Measurements from ENCODE around the gene NRF1. TPM values are rescaled to one million over a fixed set of nuclear protein-coding genes. Genes with fewer than 3 reads are reported as not detected.

Gene NRF1
- total RNA-seq, 1 experiment from 2014 or later: 19.3 TPM

GRCh38 chr7:129609666-129610065, 1.9 kb upstream of the NRF1 start:
- no peak overlapping the region for H2BK20ac ChIP-seq (ENCODE audit: low read depth, low read length, poor library complexity, severe bottlenecking)
- no peak overlapping the region; a peak in 1 of 7 replicates for H3K27ac Mint-ChIP-seq
- no peak overlapping the region for H4K8ac ChIP-seq (replicated peaks; ENCODE audit: insufficient read length, low read depth, low read length)
- no peak overlapping the region for H3K23ac ChIP-seq (ENCODE audit: insufficient read length, low read depth, low read length)
- no peak overlapping the region for H3T11ph ChIP-seq (ENCODE audit: low read length)
- H3K27me3 Mint-ChIP-seq (ENCODE audit: low read depth): no peaks in the 10 kb centered on the region
- H2AK5ac ChIP-seq (ENCODE audit: insufficient read length, low read length): no peak overlapping the region
- no peak overlapping the region for H2BK5ac ChIP-seq (ENCODE audit: insufficient read length, low read length)
- no peak overlapping the region for H2BK15ac ChIP-seq (ENCODE audit: low read depth, low read length)
- no peak overlapping the region for H3K4me2 ChIP-seq (ENCODE audit: insufficient read depth, insufficient read length, low read length)
- H3K14ac ChIP-seq (ENCODE audit: insufficient read depth, low read length): no peak overlapping the region
- no peak overlapping the region for H3K4ac ChIP-seq (ENCODE audit: low read depth, low read length)
- no peak for TF ChIP-seq CTCF (conservative IDR thresholded peaks at IDR 0.05)
- H3K4me1 ChIP-seq (ENCODE audit: insufficient read depth, low read length): peaks cover 3% of the 10 kb centered on the region; the same call in 1 of the 2 replicates
- no peak overlapping the region for H3K18ac ChIP-seq (ENCODE audit: insufficient read length, low read depth, low read length)
- no peaks in the 10 kb centered on the region for H3K27me3 ChIP-seq (ENCODE audit: insufficient read depth, low read length)
- peaks cover 3% of the 10 kb centered on the region for H3K79me1 ChIP-seq (ENCODE audit: insufficient read depth, low read depth, low read length, poor library complexity, severe bottlenecking)
- H3K9ac ChIP-seq (ENCODE audit: extremely low read depth, insufficient read length, low read length): no peak overlapping the region
- H3K79me2 ChIP-seq (ENCODE audit: insufficient read depth, low read length): peaks cover 16% of the 10 kb centered on the region; the same call in 1 of the 2 replicates
- WGBS (ENCODE audit: extremely low coverage, insufficient read length, low lambda C conversion rate): no CpG with 5 or more reads among the region's 2 CpGs
- no peak overlapping the region for H2AFZ ChIP-seq (ENCODE audit: low read length)
- no peak overlapping the region for H3K27ac ChIP-seq (ENCODE audit: insufficient read length, low read depth, low read length)
- no peak for DNase-seq
- peak overlapping the region; percentile 89 to 92 for H3K4me3 Mint-ChIP-seq
- H3K36me3 Mint-ChIP-seq (ENCODE audit: insufficient read depth in 1 of 3, low read depth in 3 of 3): peaks cover 5 to 26% (median 19%) of the 10 kb centered on the region in 3 experiments
- H3K4me1 Mint-ChIP-seq: peaks cover 14 to 26% of the 10 kb centered on the region in 2 experiments
- H3K9me3 ChIP-seq (ENCODE audit: control insufficient read depth, low read depth, low read length): no peaks in the 10 kb centered on the region
- H4K5ac ChIP-seq (ENCODE audit: insufficient read length, low read depth, low read length): no peak overlapping the region
- no peaks in the 10 kb centered on the region for H3K9me3 Mint-ChIP-seq
- H3K56ac ChIP-seq (ENCODE audit: insufficient read length, low read depth, low read length): no peak overlapping the region
- no peaks in the 10 kb centered on the region for H4K20me1 ChIP-seq (ENCODE audit: control insufficient read depth, insufficient read depth, insufficient read length)
- no peak overlapping the region for H2BK120ac ChIP-seq (ENCODE audit: low read depth, low read length, poor library complexity, severe bottlenecking)
- H3K23me2 ChIP-seq (ENCODE audit: insufficient read length, low read depth, low read length, poor library complexity, severe bottlenecking): peaks cover 7% of the 10 kb centered on the region
- H2BK12ac ChIP-seq (ENCODE audit: insufficient read length, low read depth, low read length): no peak overlapping the region
- H4K91ac ChIP-seq (ENCODE audit: insufficient read length, low read depth, low read length): no peak overlapping the region
